Small intestine (tissue), 16 donors: ENCODE data around the gene OR10H5. TPM values are rescaled to one million over a fixed set of nuclear protein-coding genes. Genes with fewer than 3 reads are reported as not detected.
"Not testable (repeated sequence)": the region's sequence is repeated elsewhere in the genome, so short reads cannot be mapped to it uniquely, and the experiment has no call there.

Experiments used
- DNase-seq, 2 donors: peaks; one replicate each; pipeline versions ENCODE4 v3.0.0 to v3.0.0-alpha.2; 2013
- FAIRE-seq: peaks from 2 replicates; lab custom pipeline; 2012; peaks lifted over from hg19 to GRCh38; lab: Jason Lieb, UNC
- H3K27ac ChIP-seq, 3 donors: one replicate each; pipeline ENCODE4 v1.5.1; 2013; ENCODE audit warnings: low read length in 2 of 3, mild to moderate bottlenecking in 2 of 3, control low read depth in 1 of 3, inconsistent platforms in 1 of 3, low read depth in 1 of 3, moderate library complexity in 1 of 3
- H3K27me3 ChIP-seq, 3 donors: one replicate each; pipeline ENCODE4 v1.6.1; 2013; ENCODE audit warnings: low read length in 3 of 3, inconsistent platforms in 1 of 3; ENCODE audit not compliant: control insufficient read depth in 3 of 3, insufficient read depth in 3 of 3
- H3K36me3 ChIP-seq, 3 donors: one replicate each; pipeline ENCODE4 v1.6.1; 2013; ENCODE audit warnings: low read length in 3 of 3, inconsistent platforms in 1 of 3, low read depth in 1 of 3, mild to moderate bottlenecking in 1 of 3, moderate library complexity in 1 of 3; ENCODE audit not compliant: control insufficient read depth in 3 of 3, insufficient read depth in 2 of 3
- H3K4me1 ChIP-seq, 3 donors: one replicate each; pipeline ENCODE4 v1.6.1; 2013; ENCODE audit warnings: low read length in 2 of 3, inconsistent platforms in 1 of 3, low read depth in 1 of 3, mild to moderate bottlenecking in 1 of 3, moderate library complexity in 1 of 3; ENCODE audit not compliant: control insufficient read depth in 3 of 3, insufficient read depth in 2 of 3
- H3K4me3 ChIP-seq, 3 donors: one replicate each; pipeline ENCODE4 v1.5.1; 2013; ENCODE audit warnings: low read length in 3 of 3, control low read depth in 1 of 3, inconsistent platforms in 1 of 3, low read depth in 1 of 3, mild to moderate bottlenecking in 1 of 3, moderate library complexity in 1 of 3
- H3K9me3 ChIP-seq, 2 donors: one replicate each; pipeline ENCODE4 v1.6.1; 2013; ENCODE audit warnings: low read depth in 1 of 2, low read length in 1 of 2; ENCODE audit not compliant: control insufficient read depth in 2 of 2, insufficient read depth in 1 of 2
- WGBS, 3 donors: extraction: QIAGEN DNeasy Blood & Tissue Kit; methylation state at CpG; one replicate each; pipeline ENCODE4 v1.1.7; 2013; 5-methylcytosine and 5-hydroxymethylcytosine counted together
- long read RNA-seq, 10 donors: transcript quantifications; one replicate each; lab custom pipeline, GENCODE V29; 2026
- polyA plus RNA-seq, 4 donors: library from polyadenylated mRNA; stranded (reverse) in 3 of 4; unstranded in 1 of 4; fragments of 200-250 nt in 3 of 4; fragments of 120-200 nt in 1 of 4; gene quantifications; one replicate each; pipeline versions ENCODE4 v1.2.1 to v1.2.3, GENCODE V29; 2013
- donor health status: healthy with polysubstance abuse.
- donor health status: control.
- donor health status: control.
- donor health status: Bipolar disorder and iron deficiency.
- donor health status: healthy.

Gene OR10H5
- not detected for polyA plus RNA-seq
- long read RNA-seq, donor 1: 0 reads
- long read RNA-seq, donor 2: 0 reads
- long read RNA-seq, donor 3: 0 reads
- long read RNA-seq, donor 4: 0 reads
- long read RNA-seq, donor 5: 0 reads
- long read RNA-seq, donor 6: 0 reads
- long read RNA-seq, donor 7: 0 reads
- long read RNA-seq, donor 8: 0 reads
- long read RNA-seq, donor 9: 0 reads
- long read RNA-seq, donor 10: 0 reads

DNA sequence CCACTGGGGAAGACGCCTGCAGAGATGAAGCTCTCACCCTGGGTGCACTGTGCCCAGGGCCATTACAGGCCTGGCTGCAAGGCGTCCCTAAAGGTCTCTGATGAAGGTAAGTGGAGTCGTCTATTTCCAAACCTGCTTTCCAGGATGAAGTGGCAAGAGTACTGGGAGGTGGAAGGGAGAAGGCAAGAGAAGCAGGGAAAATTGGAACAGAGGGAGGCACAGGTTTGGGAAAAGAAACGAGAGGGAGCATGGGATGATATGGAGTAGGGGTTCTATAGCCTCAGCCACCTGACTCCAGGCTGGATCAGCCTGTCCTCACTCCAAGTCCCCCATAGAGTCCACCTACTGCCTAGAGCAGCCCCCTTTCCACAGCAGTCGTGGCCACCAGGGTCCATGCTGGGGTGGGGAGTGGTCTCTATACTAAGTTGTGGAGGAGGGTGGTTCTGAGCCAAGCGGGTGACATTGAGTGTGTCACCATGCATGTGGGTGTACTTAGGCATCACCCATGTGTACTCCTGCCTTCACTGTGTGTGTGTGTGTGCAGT, at the start of gene OR10H5:
Gene OR10H5, plus strand, starts transcription at position 51 of the 545 bp plus-strand sequence. CDS start 6,388 bp downstream, outside the sequence.
- H3K36me3 ChIP-seq: no peaks in the 10 kb centered on the region
- no peak within 1 kb of the TSS for H3K27ac ChIP-seq
- H3K4me3 ChIP-seq: no peak within 1 kb of the TSS
- DNase-seq (no peak), FAIRE-seq (no peak)
- H3K4me1 ChIP-seq: peaks cover 0 to 6% (median 2%) of the 10 kb centered on the region in 3 donors
- H3K27me3 ChIP-seq: no peaks in the 10 kb centered on the region
- 74 to 86% (median 84%) methylated on average over 6 of the region's 6 CpGs for WGBS, 3 donors
- no peaks in the 10 kb centered on the region for H3K9me3 ChIP-seq

DNA sequence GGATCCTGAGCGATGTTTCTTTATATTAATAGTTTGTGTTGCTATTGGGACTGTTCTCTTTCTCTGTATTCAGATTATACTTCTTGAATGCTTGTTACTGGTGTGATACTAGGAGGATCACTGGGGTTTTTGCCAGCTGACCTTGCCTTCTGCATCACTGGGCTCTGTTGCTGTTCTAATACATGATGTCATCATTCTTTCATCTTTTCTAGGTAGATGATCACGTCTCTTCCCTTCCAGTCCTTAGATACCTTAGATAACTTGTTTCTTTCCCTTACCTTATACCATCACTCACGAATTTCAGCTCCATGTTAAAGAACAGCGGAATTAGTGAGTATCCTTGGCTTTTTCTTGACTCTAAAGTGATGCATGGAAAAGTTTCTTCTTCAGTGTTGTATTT, 49.7 kb upstream of the OR10H5 start, which contains the start of gene OR10H3:
Gene OR10H3, plus strand, starts transcription at position 264 of the 400 bp plus-strand sequence. CDS start 3,408 bp downstream, outside the sequence.
- 59 to 63% (median 60%) methylated on average over 4 of the region's 4 CpGs for WGBS, 3 donors
- H3K4me3 ChIP-seq: no peak within 1 kb of the TSS
- H3K9me3 ChIP-seq: peaks cover 3 to 4% of the 10 kb centered on the region in 2 donors
- FAIRE-seq (no peak), DNase-seq (no peak)
- H3K4me1 ChIP-seq: no peaks in the 10 kb centered on the region
- no peak within 1 kb of the TSS for H3K27ac ChIP-seq
- H3K36me3 ChIP-seq: no peaks in the 10 kb centered on the region
- no peaks in the 10 kb centered on the region for H3K27me3 ChIP-seq

GRCh38 chr19:15740785-15741184, 46.7 kb upstream of the OR10H5 start:
- Histone ChIP-seq H3K36me3 (no peaks in the 10 kb centered on the region), H3K27me3 (no peaks in the 10 kb centered on the region), H3K4me3 (no peak overlapping the region), H3K9me3 (peaks cover 3 to 4% of the 10 kb centered on the region in 2 donors), H3K4me1 (no peaks in the 10 kb centered on the region), H3K27ac (no peak overlapping the region)
- DNase-seq (no peak), FAIRE-seq (no peak)
- 64 to 74% (median 70%) methylated on average over 1 of the region's 1 CpG for whole genome bisulfite sequencing, 3 donors

GRCh38 chr19:15748239-15748638, 39.2 kb upstream of the OR10H5 start:
- H3K27ac ChIP-seq: no peak overlapping the region
- no peaks in the 10 kb centered on the region for H3K9me3 ChIP-seq
- H3K4me3 ChIP-seq: no peak overlapping the region
- no peak for FAIRE-seq
- no peaks in the 10 kb centered on the region for H3K36me3 ChIP-seq
- 71 to 86% (median 79%) methylated on average over 2 of the region's 2 CpGs for WGBS, 3 donors
- H3K4me1 ChIP-seq: no peaks in the 10 kb centered on the region
- DNase-seq: no peak
- peaks cover 0 to 6% (median 2%) of the 10 kb centered on the region in 3 donors for H3K27me3 ChIP-seq

GRCh38 chr19:15758379-15758778, 29.1 kb upstream of the OR10H5 start:
- Histone ChIP-seq H3K27me3 (no peaks in the 10 kb centered on the region), H3K9me3 (no peaks in the 10 kb centered on the region), H3K27ac (no peak overlapping the region), H3K4me1 (no peaks in the 10 kb centered on the region), H3K36me3 (no peaks in the 10 kb centered on the region), H3K4me3 (no peak overlapping the region)
- no peak for FAIRE-seq
- WGBS, 3 donors: 13 to 45% (median 34%) methylated on average over 2 of the region's 2 CpGs
- peak in 1 of 2 donors; percentile 41 for DNase-seq

- no peaks in the 10 kb centered on the region for H3K27me3 ChIP-seq
- 30 to 36% (median 33%) methylated on average over 28 of the region's 28 CpGs for WGBS, 3 donors
- no peaks in the 10 kb centered on the region for H3K4me1 ChIP-seq
These were observed 27.4 kb upstream of the OR10H5 start for GRCh38 chr19:15759962-15760565.

DNA sequence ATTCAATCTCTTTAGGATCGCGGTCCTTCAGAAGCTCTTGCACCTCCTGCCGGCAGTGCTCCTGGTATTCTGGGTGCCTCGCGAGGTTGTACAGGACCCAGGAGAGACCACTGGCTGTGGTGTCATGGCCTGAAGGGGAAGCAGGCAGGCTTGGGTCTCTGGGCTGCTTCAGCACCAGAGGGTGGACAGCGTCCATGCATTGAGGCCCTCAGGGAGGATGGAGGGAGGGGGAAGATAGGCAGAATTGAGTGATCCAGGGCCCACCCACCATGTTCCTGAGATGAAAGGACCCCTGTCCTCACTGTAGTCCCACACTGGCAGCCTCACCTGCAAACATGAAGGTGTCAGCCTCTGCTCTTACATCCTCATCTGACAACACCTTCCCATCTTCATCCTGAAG, 17.9 kb upstream of the OR10H5 start:
- Histone ChIP-seq H3K4me1 (no peaks in the 10 kb centered on the region), H3K4me3 (no peak overlapping the region), H3K27ac (no peak overlapping the region), H3K36me3 (no peaks in the 10 kb centered on the region), H3K9me3 (no peaks in the 10 kb centered on the region), H3K27me3 (no peaks in the 10 kb centered on the region)
- 37 to 39% (median 39%) methylated on average over 6 of the region's 6 CpGs for WGBS, 3 donors
- FAIRE-seq: no peak
- DNase-seq: no peak

More at GRCh38 chr19:15759962-15760565, 27.4 kb upstream of the OR10H5 start:
- no peak overlapping the region for H3K4me3 ChIP-seq
- no peaks in the 10 kb centered on the region for H3K36me3 ChIP-seq
- no peak overlapping the region for H3K27ac ChIP-seq
- DNase-seq: peak; percentile 22 to 43
- H3K9me3 ChIP-seq: no peaks in the 10 kb centered on the region
- no peak for FAIRE-seq

DNA sequence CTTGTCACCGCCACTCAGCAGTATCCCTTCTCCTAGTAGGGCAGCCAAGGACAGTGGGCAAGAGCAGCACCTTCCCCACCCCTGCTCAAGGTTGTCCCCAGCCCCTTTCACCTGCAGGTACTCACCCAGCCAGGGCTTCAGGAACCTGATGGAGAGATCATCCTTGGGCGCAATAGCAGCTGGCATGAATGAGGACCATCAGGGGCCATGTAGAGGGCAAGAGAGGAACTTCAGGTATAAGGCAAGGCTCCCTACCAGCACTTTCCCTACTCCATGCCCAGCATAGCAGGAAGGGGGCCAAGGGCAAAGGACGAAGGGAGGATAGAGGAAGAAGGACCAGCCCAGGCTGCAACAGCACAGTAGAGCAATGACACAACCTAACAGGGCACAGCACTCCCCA, 13.3 kb upstream of the OR10H5 start:
- not testable (repeated sequence) for H3K9me3 ChIP-seq, H3K4me1 ChIP-seq, H3K27me3 ChIP-seq, H3K27ac ChIP-seq, H3K4me3 ChIP-seq, DNase-seq, FAIRE-seq, H3K36me3 ChIP-seq
- 78 to 86% (median 79%) methylated on average over 2 to 3 of the region's 3 CpGs for whole genome bisulfite sequencing, 3 donors
